ENCODE measurements around the gene C15orf39.
"Not testable (repeated sequence)": the region's sequence is repeated elsewhere in the genome, so short reads cannot be mapped to it uniquely, and the experiment has no call there.

Gene C15orf39

GRCh38 chr15:75231836-75232235 is 30.2 kb downstream of the C15orf39 start:
- no peak for DNase-seq (ENCODE audit: low read depth in 2 of 2)

GRCh38 chr15:75232252-75232813 is 30.7 kb downstream of the C15orf39 start:
- DNase-seq (ENCODE audit: low read depth in 2 of 2), result no peak

- DNase-seq (ENCODE audit: low read depth in 2 of 2), result no peak
Measured at GRCh38 chr15:75232826-75233503, 31.3 kb downstream of the C15orf39 start.

- DNase-seq (ENCODE audit: low read depth in 2 of 2), result no peak
Measured at GRCh38 chr15:75233504-75234190, 32.0 kb downstream of the C15orf39 start.

GRCh38 chr15:75234191-75234810 is 32.6 kb downstream of the C15orf39 start:
- no peak for DNase-seq (ENCODE audit: low read depth in 2 of 2)

GRCh38 chr15:75235051-75235673 is 33.5 kb downstream of the C15orf39 start:
- DNase-seq (ENCODE audit: low read depth in 2 of 2), result no peak

- DNase-seq (ENCODE audit: low read depth in 2 of 2), result no peak
Measured at GRCh38 chr15:75235760-75236729, 34.4 kb downstream of the C15orf39 start.

GRCh38 chr15:75237316-75237982 is 35.8 kb downstream of the C15orf39 start:
- DNase-seq (ENCODE audit: low read depth in 2 of 2), result no peak

- no peak for DNase-seq (ENCODE audit: low read depth in 2 of 2)
Measured at GRCh38 chr15:75238150-75238549, 36.5 kb downstream of the C15orf39 start.

GRCh38 chr15:75245741-75246140 is 44.1 kb downstream of the C15orf39 start:
- DNase-seq (ENCODE audit: low read depth in 2 of 2), result not testable (repeated sequence)

GRCh38 chr15:75248991-75249390 is 47.3 kb downstream of the C15orf39 start:
- not testable (repeated sequence) for DNase-seq (ENCODE audit: low read depth in 2 of 2)

- no peak for DNase-seq (ENCODE audit: low read depth in 2 of 2)
Measured at GRCh38 chr15:75249726-75250125, 48.0 kb downstream of the C15orf39 start.

- not testable (repeated sequence) for DNase-seq (ENCODE audit: low read depth in 2 of 2)
Measured at GRCh38 chr15:75251343-75251742, 49.7 kb downstream of the C15orf39 start.

GRCh38 chr15:75252285-75252684 is 50.6 kb downstream of the C15orf39 start:
- DNase-seq (ENCODE audit: low read depth in 2 of 2), result not testable (repeated sequence)

- not testable (repeated sequence) for DNase-seq (ENCODE audit: low read depth in 2 of 2)
Measured at GRCh38 chr15:75258034-75258433, 56.4 kb downstream of the C15orf39 start, which contains the start of gene GOLGA6C. TSS of gene GOLGA6C (plus strand) at chr15:75258334. CDS start at chr15:75258599, 265 bp downstream.

GRCh38 chr15:75258620-75259343 is 57.1 kb downstream of the C15orf39 start:
- not testable (repeated sequence) for DNase-seq (ENCODE audit: low read depth in 2 of 2)

GRCh38 chr15:75259873-75260272 is 58.2 kb downstream of the C15orf39 start:
- not testable (repeated sequence) for DNase-seq (ENCODE audit: low read depth in 2 of 2)
